HL-60 (cell line): ENCODE data around the gene DNAJC5G.
"Not testable (repeated sequence)": the region's sequence is repeated elsewhere in the genome, so short reads cannot be mapped to it uniquely, and the experiment has no call there.

Experiments used
- DNase-seq, 2 experiments: peaks; one replicate each; pipeline ENCODE4 v3.0.0-alpha.2; 2010 to 2020; ENCODE audit warnings: low read depth in 1 of 2, low spot score in 1 of 2
- H3K27ac ChIP-seq: fragments of 250-450 bp; sonication (Bioruptor Pico); replicated peaks from 2 replicates; pipeline ENCODE4 v1.5.1; 2020; ENCODE audit warnings: mild to moderate bottlenecking, moderate library complexity
- H3K27me3 ChIP-seq: fragments of 250-450 bp; sonication (Bioruptor Pico); 2 replicates; pipeline ENCODE4 v1.5.1; 2021; ENCODE audit warnings: mild to moderate bottlenecking, moderate library complexity; ENCODE audit not compliant: insufficient read depth, poor library complexity, severe bottlenecking
- H3K4me3 ChIP-seq: replicated peaks from 2 replicates; pipeline ENCODE4 v1.5.1; 2011; ENCODE audit warnings: mild to moderate bottlenecking, control low read depth, low read length; ENCODE audit not compliant: insufficient read depth
- GABPA ChIP-seq: IDR thresholded peaks from 2 replicates; pipeline ENCODE4 v1.6.1; 2012; ENCODE audit warnings: low read depth
- POLR2AphosphoS5 ChIP-seq: IDR thresholded peaks from 2 replicates; pipeline ENCODE4 v1.6.1; 2012; ENCODE audit warnings: low read depth
- SPI1 ChIP-seq: IDR thresholded peaks from 2 replicates; pipeline ENCODE4 v1.6.1; 2012; ENCODE audit warnings: low read depth, mild to moderate bottlenecking, borderline replicate concordance
- TF ChIP-seq, protein P1 (sequence below): IDR thresholded peaks from 2 replicates; pipeline ENCODE4 v1.6.1; 2012; ENCODE audit warnings: low read depth; ENCODE audit not compliant: insufficient replicate concordance
- TF ChIP-seq, protein P2 (sequence below): IDR thresholded peaks from one replicate; pipeline ENCODE4 v1.5.1; 2011; ENCODE audit warnings: low read length, control low read depth, inconsistent platforms; ENCODE audit not compliant: insufficient read depth

DNAJC5G gene

DNA sequence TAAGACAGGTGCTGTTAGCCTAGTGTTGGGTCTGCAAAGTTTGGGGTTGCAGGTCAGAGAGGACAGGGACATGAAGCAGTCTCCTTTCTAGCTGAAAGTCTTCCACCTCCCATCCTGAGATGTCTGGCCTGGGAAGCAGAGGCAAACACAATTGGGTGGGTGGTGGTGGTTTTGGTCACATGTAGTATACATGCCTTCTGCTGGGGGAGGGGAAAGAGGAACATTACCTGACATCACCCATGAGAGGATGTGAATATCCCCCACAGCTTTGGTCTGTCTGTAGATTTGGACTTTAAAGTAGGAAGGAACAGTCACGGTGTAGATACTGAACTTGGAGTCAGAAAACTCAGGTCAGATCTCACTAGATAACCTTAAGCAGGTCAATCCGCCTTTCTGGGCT is 4.6 kb upstream of the DNAJC5G start:
- H3K4me3 ChIP-seq = no peak overlapping the region
- DNase-seq = no peak
- no peak for TF ChIP-seq POLR2AphosphoS5
- no peak overlapping the region for H3K27ac ChIP-seq
- peaks cover 10% of the 10 kb centered on the region for H3K27me3 ChIP-seq

DNA sequence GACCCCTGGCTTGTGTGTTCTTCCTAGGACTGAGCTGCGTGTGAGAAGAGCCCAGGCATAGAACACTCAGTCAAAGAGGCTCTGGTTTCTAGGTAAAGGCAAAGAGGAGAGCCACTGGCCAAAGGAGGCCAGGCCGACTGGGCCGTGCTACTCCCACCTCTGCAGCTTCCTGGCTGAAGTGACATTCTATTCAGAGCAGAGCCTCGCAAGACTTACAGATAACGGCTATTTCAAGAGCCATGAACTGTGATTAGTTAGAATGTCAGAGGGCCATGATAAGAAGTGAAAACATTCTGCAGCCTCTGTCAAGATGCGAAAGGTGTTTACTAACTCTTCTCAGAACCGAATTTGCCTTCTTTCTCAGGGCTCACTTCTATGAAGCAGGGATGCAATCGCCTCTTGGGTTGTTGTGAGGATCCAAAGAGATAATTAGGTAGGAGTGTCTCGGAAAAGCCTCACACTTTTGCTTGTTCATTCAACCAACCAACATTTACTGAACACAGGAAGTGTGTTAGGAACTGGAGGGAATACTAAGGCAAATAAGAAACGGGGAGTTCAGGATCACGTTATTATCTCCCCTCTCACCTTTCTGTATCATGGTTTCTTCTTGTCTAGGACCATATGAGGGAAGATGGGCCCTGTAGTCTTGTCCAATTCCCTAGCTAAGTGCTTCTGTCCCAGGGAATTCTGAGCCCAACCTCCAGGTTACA is 3.4 kb upstream of the DNAJC5G start:
- peaks cover 2% of the 10 kb centered on the region for H3K27me3 ChIP-seq
- no peak overlapping the region for H3K27ac ChIP-seq
- TF ChIP-seq POLR2AphosphoS5 (no peak), GABPA (no peak), SPI1 (no peak)
- TF ChIP-seq, protein P1, sequence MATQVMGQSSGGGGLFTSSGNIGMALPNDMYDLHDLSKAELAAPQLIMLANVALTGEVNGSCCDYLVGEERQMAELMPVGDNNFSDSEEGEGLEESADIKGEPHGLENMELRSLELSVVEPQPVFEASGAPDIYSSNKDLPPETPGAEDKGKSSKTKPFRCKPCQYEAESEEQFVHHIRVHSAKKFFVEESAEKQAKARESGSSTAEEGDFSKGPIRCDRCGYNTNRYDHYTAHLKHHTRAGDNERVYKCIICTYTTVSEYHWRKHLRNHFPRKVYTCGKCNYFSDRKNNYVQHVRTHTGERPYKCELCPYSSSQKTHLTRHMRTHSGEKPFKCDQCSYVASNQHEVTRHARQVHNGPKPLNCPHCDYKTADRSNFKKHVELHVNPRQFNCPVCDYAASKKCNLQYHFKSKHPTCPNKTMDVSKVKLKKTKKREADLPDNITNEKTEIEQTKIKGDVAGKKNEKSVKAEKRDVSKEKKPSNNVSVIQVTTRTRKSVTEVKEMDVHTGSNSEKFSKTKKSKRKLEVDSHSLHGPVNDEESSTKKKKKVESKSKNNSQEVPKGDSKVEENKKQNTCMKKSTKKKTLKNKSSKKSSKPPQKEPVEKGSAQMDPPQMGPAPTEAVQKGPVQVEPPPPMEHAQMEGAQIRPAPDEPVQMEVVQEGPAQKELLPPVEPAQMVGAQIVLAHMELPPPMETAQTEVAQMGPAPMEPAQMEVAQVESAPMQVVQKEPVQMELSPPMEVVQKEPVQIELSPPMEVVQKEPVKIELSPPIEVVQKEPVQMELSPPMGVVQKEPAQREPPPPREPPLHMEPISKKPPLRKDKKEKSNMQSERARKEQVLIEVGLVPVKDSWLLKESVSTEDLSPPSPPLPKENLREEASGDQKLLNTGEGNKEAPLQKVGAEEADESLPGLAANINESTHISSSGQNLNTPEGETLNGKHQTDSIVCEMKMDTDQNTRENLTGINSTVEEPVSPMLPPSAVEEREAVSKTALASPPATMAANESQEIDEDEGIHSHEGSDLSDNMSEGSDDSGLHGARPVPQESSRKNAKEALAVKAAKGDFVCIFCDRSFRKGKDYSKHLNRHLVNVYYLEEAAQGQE = no peak
- TF ChIP-seq, protein P2, sequence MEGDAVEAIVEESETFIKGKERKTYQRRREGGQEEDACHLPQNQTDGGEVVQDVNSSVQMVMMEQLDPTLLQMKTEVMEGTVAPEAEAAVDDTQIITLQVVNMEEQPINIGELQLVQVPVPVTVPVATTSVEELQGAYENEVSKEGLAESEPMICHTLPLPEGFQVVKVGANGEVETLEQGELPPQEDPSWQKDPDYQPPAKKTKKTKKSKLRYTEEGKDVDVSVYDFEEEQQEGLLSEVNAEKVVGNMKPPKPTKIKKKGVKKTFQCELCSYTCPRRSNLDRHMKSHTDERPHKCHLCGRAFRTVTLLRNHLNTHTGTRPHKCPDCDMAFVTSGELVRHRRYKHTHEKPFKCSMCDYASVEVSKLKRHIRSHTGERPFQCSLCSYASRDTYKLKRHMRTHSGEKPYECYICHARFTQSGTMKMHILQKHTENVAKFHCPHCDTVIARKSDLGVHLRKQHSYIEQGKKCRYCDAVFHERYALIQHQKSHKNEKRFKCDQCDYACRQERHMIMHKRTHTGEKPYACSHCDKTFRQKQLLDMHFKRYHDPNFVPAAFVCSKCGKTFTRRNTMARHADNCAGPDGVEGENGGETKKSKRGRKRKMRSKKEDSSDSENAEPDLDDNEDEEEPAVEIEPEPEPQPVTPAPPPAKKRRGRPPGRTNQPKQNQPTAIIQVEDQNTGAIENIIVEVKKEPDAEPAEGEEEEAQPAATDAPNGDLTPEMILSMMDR = no peak
- H3K4me3 ChIP-seq = no peak overlapping the region
- no peak for DNase-seq

DNA sequence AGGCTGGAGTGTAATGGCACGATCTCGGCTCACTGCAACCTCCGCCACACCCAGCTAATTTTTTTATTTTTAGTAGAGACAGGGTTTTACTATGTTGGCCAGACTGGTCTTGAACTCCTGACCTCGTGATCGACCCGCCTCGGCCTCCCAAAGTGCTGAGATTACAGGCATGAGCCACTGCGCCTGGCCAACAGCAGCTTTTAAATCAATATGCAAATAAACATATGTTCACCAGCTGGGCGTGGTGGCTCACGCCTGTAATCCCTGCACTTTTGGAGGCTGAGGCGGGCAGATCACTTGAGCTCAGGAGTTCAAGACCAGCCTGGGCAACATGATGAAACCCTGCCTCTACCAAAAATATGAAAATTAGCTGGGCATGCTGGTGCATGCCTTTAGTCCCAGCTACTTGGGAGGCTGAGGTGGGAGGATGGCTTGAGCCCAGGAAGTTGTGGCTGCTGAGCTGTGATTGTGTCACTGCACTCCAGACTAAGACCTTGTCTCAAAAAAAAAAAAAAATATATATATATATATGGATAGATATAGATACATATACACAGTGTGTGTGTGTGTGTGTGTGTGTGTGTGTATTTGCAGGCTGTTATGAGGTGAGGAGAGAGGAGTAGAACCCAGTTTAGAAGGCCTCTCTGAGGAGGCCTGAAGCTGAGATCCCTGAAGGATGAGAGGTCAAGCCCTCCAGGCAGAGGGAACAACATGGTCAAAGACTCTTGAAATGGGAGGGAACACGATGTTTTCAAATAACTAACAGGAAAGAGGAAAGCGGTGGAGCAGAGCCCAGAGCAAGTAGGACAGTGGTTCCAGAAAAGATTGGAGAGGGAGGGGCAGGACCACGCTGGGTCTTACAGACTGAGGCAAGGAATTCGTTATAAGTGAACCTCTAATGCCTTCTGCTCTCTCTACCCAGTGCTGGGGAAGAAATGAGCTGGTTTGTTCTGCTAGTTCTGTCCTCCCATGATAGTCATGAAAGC is 2.4 kb upstream of the DNAJC5G start:
- not testable (repeated sequence) for DNase-seq, H3K27me3 ChIP-seq, H3K4me3 ChIP-seq, H3K27ac ChIP-seq

DNA sequence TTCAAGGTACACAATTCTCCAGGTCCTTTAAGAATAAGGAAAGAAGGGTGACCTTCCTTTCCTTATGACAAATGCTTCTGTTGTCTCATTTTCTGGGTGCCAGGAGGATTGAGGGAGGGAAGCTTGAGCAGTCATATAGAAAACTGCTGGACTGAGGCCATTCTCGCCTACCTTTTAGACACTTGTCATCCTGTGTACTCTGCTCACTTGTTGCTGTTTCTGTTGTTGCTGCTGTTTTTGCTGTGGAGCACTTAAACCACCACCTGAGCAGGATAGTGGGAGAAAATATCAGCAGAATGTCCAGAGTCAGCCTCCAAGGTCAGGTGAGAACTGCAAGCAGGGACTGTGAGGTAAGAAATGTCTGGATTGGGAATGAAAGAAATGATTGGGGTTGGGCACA is 2.8 kb downstream of the DNAJC5G start:
- TF ChIP-seq, protein P1 = no peak
- TF ChIP-seq POLR2AphosphoS5 = no peak
- no peak for TF ChIP-seq SPI1
- TF ChIP-seq, protein P2 = no peak
- TF ChIP-seq GABPA = no peak
- H3K27me3 ChIP-seq = no peaks in the 10 kb centered on the region

More for the DNA sequence above, 2.8 kb downstream of the DNAJC5G start:
- no peak overlapping the region for H3K4me3 ChIP-seq
- DNase-seq = no peak
- no peak overlapping the region for H3K27ac ChIP-seq
